K562 (cell line): Measurements from ENCODE around the gene POF1B. TPM values are rescaled to one million over a fixed set of nuclear protein-coding genes. Genes with fewer than 3 reads are reported as not detected.

Experiments
- ARID4B ChIP-seq: sonication (generic); formaldehyde crosslinking; IDR thresholded peaks from 2 replicates; pipeline ENCODE4 v1.8.0; 2022; ENCODE audit warnings: mild to moderate bottlenecking, missing genetic modification reagents
- DLX4 ChIP-seq: fragments of 250-450 bp; sonication (Bioruptor Pico); IDR thresholded peaks from 2 replicates; pipeline ENCODE4 v1.6.1; 2021; ENCODE audit warnings: mild to moderate bottlenecking
- MEF2D ChIP-seq: conservative IDR thresholded peaks from 2 replicates; pipeline ENCODE4 v1.6.1; 2016; ENCODE audit warnings: low read depth, missing genetic modification characterization, missing compliant biosample characterization
- MTF1 ChIP-seq: fragments of 250-450 bp; sonication (Bioruptor Pico); IDR thresholded peaks from 2 replicates; pipeline ENCODE4 v1.9.0; 2021; ENCODE audit warnings: moderate library complexity, mild to moderate bottlenecking, inconsistent platforms, borderline replicate concordance
- NUFIP1 ChIP-seq: fragments of 450-650 bp; IDR thresholded peaks from 2 replicates; pipeline ENCODE4 v1.6.1; 2018; ENCODE audit not compliant: partially characterized antibody
- POLR2A ChIP-seq: fragments of 450-650 bp; conservative IDR thresholded peaks from 2 replicates; pipeline ENCODE4 v1.6.1; 2016
- SREBF1 ChIP-seq: fragments of 150-350 bp; IDR thresholded peaks from 2 replicates; pipeline ENCODE4 v1.6.1; 2014; ENCODE audit warnings: antibody characterized with exemption, low read depth, low read length, borderline replicate concordance
- STAT6 ChIP-seq: sonication (generic); formaldehyde crosslinking; IDR thresholded peaks from 2 replicates; pipeline ENCODE4 v1.8.1; 2023; ENCODE audit warnings: mild to moderate bottlenecking, missing genetic modification reagents
- TAF1 ChIP-seq: IDR thresholded peaks from 2 replicates; pipeline ENCODE4 v1.6.1; 2011; ENCODE audit warnings: mild to moderate bottlenecking, low read length, moderate library complexity; ENCODE audit not compliant: insufficient read depth, control insufficient read depth, severe bottlenecking; ENCODE audit errors: extremely low read depth
- ZNF511 ChIP-seq: sonication (generic); formaldehyde crosslinking; IDR thresholded peaks from 2 replicates; pipeline ENCODE4 v1.8.0; 2022; ENCODE audit warnings: mild to moderate bottlenecking, missing genetic modification reagents
- polyA plus RNA-seq, 8 experiments: library from polyadenylated mRNA; depleted of rRNA in 4 of 8; stranded (reverse) in 5 of 8; unstranded in 3 of 8; fragments of >200 nt; fragmentation: Nextera tagmentation in 2 of 8; fragmentation: Illumina TruSeq in 1 of 8; extraction: Ambion mirVana in 2 of 8; extraction: Trizol in 1 of 8; gene quantifications; 2 replicates each; pipeline versions ENCODE4 v1.2.1 to v1.2.3, GENCODE V29; 2011 to 2014; ENCODE audit warnings: inconsistent platforms in 1 of 8, missing spikeins in 1 of 8
- total RNA-seq, 7 experiments: library from RNA; depleted of rRNA in 6 of 7; stranded (reverse); fragments of >200 nt in 6 of 7; fragmentation: Illumina TruSeq in 2 of 7; extraction: Trizol in 2 of 7; gene quantifications; 2 replicates each; pipeline versions ENCODE4 v1.2.1 to v1.2.3, GENCODE V29; 2011 to 2021; ENCODE audit warnings: low replicate concordance in 1 of 7

POF1B gene
- total and polyA plus RNA-seq, 9 of the 15 experiments (the other 6 are each of a cell fraction or from before 2014, with no cell fraction given) = 0.03 to 0.57 (median 0.07) TPM; not detected in 1

GRCh38 chrX:85375333-85375738, 4.1 kb downstream of the POF1B start (continued):
- TF ChIP-seq STAT6 (CRISPR knock-in tag) = no peak
- TF ChIP-seq SREBF1 = no peak
- no peak for TF ChIP-seq TAF1
- TF ChIP-seq ZNF511 (CRISPR knock-in tag) = no peak
- TF ChIP-seq NUFIP1 = no peak
- no peak for TF ChIP-seq MTF1 (CRISPR knock-in tag)
- no peak for TF ChIP-seq DLX4 (CRISPR knock-in tag)
- TF ChIP-seq ARID4B (CRISPR knock-in tag) = no peak
- TF ChIP-seq POLR2A = no peak
- no peak for TF ChIP-seq MEF2D (tag)
